Heart left ventricle (tissue), 13 donors: ENCODE measurements around the gene KLHL2.

Experiments used
- POLR2A ChIP-seq, 2 donors: fragments of 450-650 bp; IDR thresholded peaks; one replicate each; pipeline ENCODE4 v1.6.1; 2017; ENCODE audit warnings: antibody characterized with exemption in 2 of 2, mild to moderate bottlenecking in 2 of 2, moderate library complexity in 2 of 2
- TF ChIP-seq, protein P1 (sequence below), 12 donors: fragments of 200-600 bp; sonication (generic) in 4 of 12; IDR thresholded peaks; one replicate each; pipeline versions ENCODE4 v1.5.0 to v1.8.0; 2018 to 2022; ENCODE audit warnings: antibody characterized with exemption in 12 of 12, mild to moderate bottlenecking in 5 of 12
- donor health status: ischemic (EF 13 %, LVEDD 7.1; RV severe dilation, severe dysfunction).
- donor health status: DM: no; HTN: yes; CAD: no.
- donor health status: DM: no; HTN: no; CAD: no.
- donor health status: ischemic (EF 25% LVEDD 6.9; RV normal size, moderate dysfunction).
- donor health status: ischemic (EF 25% LVEDD 5.7; RV mildly dilated, moderate dysfunction).
- donor health status: ischemic (EF 35%, LVEDD 5.7; RV mildly dilated, moderate dysfunction).
- donor health status: nonischemic (EF 11% LVEDD 7.7; RV severe dilation, severe dysfunction).
- donor health status: DM: yes; HTN: yes; CAD: no.
- donor health status: PGD.
- donor health status: ischemic (EF 29% LVEDD 5.4; RV normal size, mild dysfunction).
- donor health status: nonischemic (EF 23%, LVEDD 6.1; RV moderate dilation, normal function).

- TF ChIP-seq, protein P1, sequence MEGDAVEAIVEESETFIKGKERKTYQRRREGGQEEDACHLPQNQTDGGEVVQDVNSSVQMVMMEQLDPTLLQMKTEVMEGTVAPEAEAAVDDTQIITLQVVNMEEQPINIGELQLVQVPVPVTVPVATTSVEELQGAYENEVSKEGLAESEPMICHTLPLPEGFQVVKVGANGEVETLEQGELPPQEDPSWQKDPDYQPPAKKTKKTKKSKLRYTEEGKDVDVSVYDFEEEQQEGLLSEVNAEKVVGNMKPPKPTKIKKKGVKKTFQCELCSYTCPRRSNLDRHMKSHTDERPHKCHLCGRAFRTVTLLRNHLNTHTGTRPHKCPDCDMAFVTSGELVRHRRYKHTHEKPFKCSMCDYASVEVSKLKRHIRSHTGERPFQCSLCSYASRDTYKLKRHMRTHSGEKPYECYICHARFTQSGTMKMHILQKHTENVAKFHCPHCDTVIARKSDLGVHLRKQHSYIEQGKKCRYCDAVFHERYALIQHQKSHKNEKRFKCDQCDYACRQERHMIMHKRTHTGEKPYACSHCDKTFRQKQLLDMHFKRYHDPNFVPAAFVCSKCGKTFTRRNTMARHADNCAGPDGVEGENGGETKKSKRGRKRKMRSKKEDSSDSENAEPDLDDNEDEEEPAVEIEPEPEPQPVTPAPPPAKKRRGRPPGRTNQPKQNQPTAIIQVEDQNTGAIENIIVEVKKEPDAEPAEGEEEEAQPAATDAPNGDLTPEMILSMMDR (IDR thresholded peaks at IDR 0.05): peak in 1 of 12 donors; percentile 19
- peak in 1 of 2 donors; percentile 52 for TF ChIP-seq POLR2A (IDR thresholded peaks at IDR 0.05)
These were observed at the start of gene KLHL2 for GRCh38 chr4:165207431-165208220.
